GM23248 (cell line): Measurements from ENCODE around the gene JSRP1. TPM values are rescaled to one million over a fixed set of nuclear protein-coding genes. Genes with fewer than 3 reads are reported as not detected.

Source experiments
- DNase-seq: peaks from one replicate; pipeline ENCODE4 v3.0.0-alpha.2; 2015
- H2AFZ ChIP-seq: fragments of 200-600 bp; sonication (generic); 2 replicates; pipeline ENCODE4 v1.6.1; 2016; ENCODE audit warnings: antibody characterized with exemption
- H3F3A ChIP-seq: fragments of 200-600 bp; sonication (generic); 2 replicates; pipeline ENCODE4 v1.6.1; 2016; ENCODE audit warnings: mild to moderate bottlenecking, antibody characterized with exemption, mixed run types; ENCODE audit not compliant: insufficient read depth
- H3K27ac ChIP-seq: fragments of 200-600 bp; sonication (generic); 2 replicates; pipeline ENCODE4 v1.5.1; 2016; ENCODE audit warnings: mild to moderate bottlenecking
- H3K27me3 ChIP-seq: fragments of 200-600 bp; sonication (generic); replicated peaks from 2 replicates; pipeline ENCODE4 v1.6.1; 2016; ENCODE audit warnings: mild to moderate bottlenecking; ENCODE audit not compliant: insufficient read depth
- H3K36me3 ChIP-seq: fragments of 200-600 bp; sonication (generic); 2 replicates; pipeline ENCODE4 v1.6.1; 2016; ENCODE audit warnings: low read depth, mild to moderate bottlenecking
- H3K4me1 ChIP-seq: fragments of 200-600 bp; sonication (generic); 2 replicates; pipeline ENCODE4 v1.6.1; 2016; ENCODE audit warnings: mild to moderate bottlenecking; ENCODE audit not compliant: insufficient read depth
- H3K4me2 ChIP-seq: fragments of 200-600 bp; sonication (generic); one replicate; pipeline ENCODE4 v1.6.1; 2016; ENCODE audit warnings: mild to moderate bottlenecking; ENCODE audit not compliant: unreplicated experiment
- H3K4me3 ChIP-seq: fragments of 200-600 bp; sonication (generic); 2 replicates; pipeline ENCODE4 v1.5.1; 2016; ENCODE audit warnings: mild to moderate bottlenecking
- H3K79me2 ChIP-seq: fragments of 200-600 bp; sonication (generic); 2 replicates; pipeline ENCODE4 v1.6.1; 2016; ENCODE audit warnings: mild to moderate bottlenecking; ENCODE audit not compliant: insufficient read depth
- H3K9ac ChIP-seq: fragments of 200-600 bp; sonication (generic); 2 replicates; pipeline ENCODE4 v1.6.1; 2016; ENCODE audit warnings: mild to moderate bottlenecking
- H3K9me2 ChIP-seq: fragments of 200-600 bp; sonication (generic); 2 replicates; pipeline ENCODE4 v1.6.1; 2016; ENCODE audit warnings: mixed run types, mild to moderate bottlenecking, moderate library complexity; ENCODE audit not compliant: insufficient read depth
- H3K9me3 ChIP-seq: fragments of 200-600 bp; sonication (generic); one replicate; pipeline ENCODE4 v1.6.1; 2017; ENCODE audit warnings: low read depth
- H4K20me1 ChIP-seq: fragments of 200-600 bp; sonication (generic); 2 replicates; pipeline ENCODE4 v1.6.0; 2016; ENCODE audit not compliant: insufficient read depth
- EZH2 ChIP-seq: fragments of 200-600 bp; sonication (generic); IDR thresholded peaks from 2 replicates; pipeline ENCODE4 v1.6.1; 2018; ENCODE audit warnings: antibody characterized with exemption, mild to moderate bottlenecking; ENCODE audit not compliant: insufficient read depth, poor library complexity, severe bottlenecking
- EZH2phosphoT487 ChIP-seq: fragments of 200-600 bp; sonication (generic); IDR thresholded peaks from 2 replicates; pipeline ENCODE4 v1.6.1; 2018; ENCODE audit warnings: antibody characterized with exemption, moderate library complexity, mild to moderate bottlenecking, low read depth; ENCODE audit not compliant: insufficient read depth
- WGBS, 2 experiments: methylation state at CpG; one replicate each; pipeline ENCODE4 v1.1.6; 2015 to 2017; ENCODE audit warnings: low lambda C conversion rate in 2 of 2, low coverage in 1 of 2; ENCODE audit errors: missing lambda C conversion rate in 2 of 2; 5-methylcytosine and 5-hydroxymethylcytosine counted together
- in situ Hi-C: fragments of 300-500 bp; cut with MboI; formaldehyde crosslinking; loops from 2 replicates; pipeline ENCODE4 v1.15.0; 2020
- polyA plus RNA-seq: library from polyadenylated mRNA; unstranded; fragments of >200 nt; fragmentation: Nextera tagmentation; extraction: Ambion mirVana; gene quantifications from 2 replicates; pipeline ENCODE4 v1.2.1, GENCODE V29; 2016
- total RNA-seq: library from RNA; depleted of rRNA; stranded (reverse); fragments of >200 nt; shearing (Covaris generic); gene quantifications from 2 replicates; pipeline ENCODE4 v1.2.3, GENCODE V29; 2014

Gene JSRP1
- total and polyA plus RNA-seq, 2 experiments from 2014 or later: not detected

DNA sequence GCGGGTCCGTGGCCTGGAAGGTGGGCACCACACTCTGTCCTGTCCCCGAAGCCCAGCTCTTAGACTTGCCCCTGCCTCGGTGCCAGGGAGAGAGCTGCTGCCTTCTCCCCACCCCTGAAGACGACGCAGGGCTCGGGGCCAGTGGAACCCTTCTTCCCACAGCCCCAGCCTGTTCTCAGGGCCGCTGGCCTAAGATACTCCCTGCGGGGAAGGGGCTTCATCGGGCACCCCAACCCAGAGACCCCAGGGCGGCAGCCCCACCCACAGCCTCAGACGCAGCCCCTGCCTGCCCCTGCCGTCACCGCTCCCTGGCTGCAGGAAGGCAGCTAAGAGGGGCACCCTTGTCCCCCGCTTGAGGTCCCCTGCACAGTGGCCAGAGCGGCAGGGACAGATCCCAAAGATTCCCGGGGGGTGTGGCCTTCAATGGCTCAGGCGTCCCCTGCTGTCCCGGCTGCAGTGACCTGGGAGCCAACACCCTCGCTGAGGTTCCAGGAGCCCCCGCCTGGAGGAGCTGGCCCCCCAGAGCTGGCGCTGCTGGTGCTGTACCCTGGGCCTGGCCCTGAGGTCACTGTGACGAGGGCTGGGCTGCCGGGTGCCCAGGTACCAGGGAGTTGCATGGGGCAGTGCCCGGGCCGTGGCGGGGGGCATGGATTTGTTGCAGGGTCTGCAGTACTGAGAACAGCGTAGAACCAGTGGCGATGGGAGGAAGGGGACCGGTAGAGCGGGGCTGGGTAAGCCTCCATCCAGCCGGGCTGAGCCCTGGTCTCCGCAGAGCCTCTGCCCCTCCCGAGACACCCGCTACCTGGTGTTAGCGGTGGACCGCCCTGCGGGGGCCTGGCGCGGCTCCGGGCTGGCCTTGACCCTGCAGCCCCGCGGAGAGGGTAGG is 6.1 kb downstream of the JSRP1 start:
- peaks cover 13% of the 10 kb centered on the region for H3K79me2 ChIP-seq
- no peak overlapping the region for H2AFZ ChIP-seq
- in situ Hi-C loops: no loop called here
- H3K27me3 ChIP-seq: peaks cover 26% of the 10 kb centered on the region
- H3F3A ChIP-seq: no peaks in the 10 kb centered on the region
- 27 to 30% methylated on average over 31 to 43 of the region's 43 CpGs for WGBS, 2 experiments
- H3K36me3 ChIP-seq: peaks cover 15% of the 10 kb centered on the region; the same call in 1 of the 2 replicates
- TF ChIP-seq EZH2phosphoT487: no peak
- TF ChIP-seq EZH2: no peak
- H3K9ac ChIP-seq: no peak overlapping the region
- H3K9me3 ChIP-seq: no peaks in the 10 kb centered on the region
- H3K27ac ChIP-seq: no peak overlapping the region
- no peak overlapping the region for H3K4me3 ChIP-seq
- no peak for DNase-seq
- H3K4me2 ChIP-seq: no peak overlapping the region
- no peaks in the 10 kb centered on the region for H3K4me1 ChIP-seq
- no peaks in the 10 kb centered on the region for H3K9me2 ChIP-seq
- no peaks in the 10 kb centered on the region for H4K20me1 ChIP-seq

DNA sequence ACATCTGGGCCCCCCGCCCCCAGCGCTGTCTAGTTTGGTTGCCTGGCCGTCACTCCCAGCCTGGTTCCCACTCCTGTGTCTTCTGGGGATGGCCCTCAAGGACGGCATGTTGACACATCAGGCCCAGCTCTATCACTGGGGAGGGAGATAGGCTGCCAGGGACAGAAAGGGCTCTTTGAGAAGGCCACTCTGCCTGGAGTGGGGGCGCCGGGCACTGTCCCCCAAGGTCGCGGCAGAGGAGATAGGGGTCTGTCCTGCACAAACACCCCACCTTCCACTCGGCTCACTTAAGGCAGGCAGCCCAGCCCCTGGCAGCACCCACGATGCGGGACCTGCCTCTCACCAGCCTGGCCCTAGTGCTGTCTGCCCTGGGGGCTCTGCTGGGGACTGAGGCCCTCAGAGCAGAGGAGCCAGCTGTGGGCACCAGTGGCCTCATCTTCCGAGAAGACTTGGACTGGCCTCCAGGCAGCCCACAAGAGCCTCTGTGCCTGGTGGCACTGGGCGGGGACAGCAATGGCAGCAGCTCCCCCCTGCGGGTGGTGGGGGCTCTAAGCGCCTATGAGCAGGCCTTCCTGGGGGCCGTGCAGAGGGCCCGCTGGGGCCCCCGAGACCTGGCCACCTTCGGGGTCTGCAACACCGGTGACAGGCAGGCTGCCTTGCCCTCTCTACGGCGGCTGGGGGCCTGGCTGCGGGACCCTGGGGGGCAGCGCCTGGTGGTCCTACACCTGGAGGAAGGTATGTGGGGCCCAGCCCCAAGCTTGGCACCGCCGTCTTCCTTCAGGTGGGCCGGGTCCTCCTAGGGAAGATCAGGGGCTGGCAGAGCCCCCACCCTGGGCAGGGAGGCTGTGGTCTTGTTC is 7.0 kb downstream of the JSRP1 start, which contains the start of gene AMH:
Gene AMH (plus strand): TSS at position 314 of the 857 bp plus-strand sequence. CDS start 10 bp downstream, at position 324.
- peaks cover 22% of the 10 kb centered on the region for H3K79me2 ChIP-seq
- H3K36me3 ChIP-seq: peaks cover 20% of the 10 kb centered on the region; the same call in 1 of the 2 replicates
- H2AFZ ChIP-seq: no peak within 1 kb of the TSS
- WGBS, 2 experiments: 67 to 75% methylated on average over 20 to 26 of the region's 27 CpGs
- H3K9me3 ChIP-seq: no peaks in the 10 kb centered on the region
- no peaks in the 10 kb centered on the region for H4K20me1 ChIP-seq
- in situ Hi-C loops: no loop called here
- no peaks in the 10 kb centered on the region for H3K9me2 ChIP-seq
- H3K27ac ChIP-seq: no peak within 1 kb of the TSS
- H3K27me3 ChIP-seq: peaks cover 26% of the 10 kb centered on the region
- DNase-seq: no peak
- no peaks in the 10 kb centered on the region for H3F3A ChIP-seq
- no peak within 1 kb of the TSS for H3K9ac ChIP-seq
- H3K4me2 ChIP-seq: no peak within 1 kb of the TSS
- TF ChIP-seq EZH2: no peak
- TF ChIP-seq EZH2phosphoT487: no peak
- no peak within 1 kb of the TSS for H3K4me3 ChIP-seq
- H3K4me1 ChIP-seq: no peaks in the 10 kb centered on the region

DNA sequence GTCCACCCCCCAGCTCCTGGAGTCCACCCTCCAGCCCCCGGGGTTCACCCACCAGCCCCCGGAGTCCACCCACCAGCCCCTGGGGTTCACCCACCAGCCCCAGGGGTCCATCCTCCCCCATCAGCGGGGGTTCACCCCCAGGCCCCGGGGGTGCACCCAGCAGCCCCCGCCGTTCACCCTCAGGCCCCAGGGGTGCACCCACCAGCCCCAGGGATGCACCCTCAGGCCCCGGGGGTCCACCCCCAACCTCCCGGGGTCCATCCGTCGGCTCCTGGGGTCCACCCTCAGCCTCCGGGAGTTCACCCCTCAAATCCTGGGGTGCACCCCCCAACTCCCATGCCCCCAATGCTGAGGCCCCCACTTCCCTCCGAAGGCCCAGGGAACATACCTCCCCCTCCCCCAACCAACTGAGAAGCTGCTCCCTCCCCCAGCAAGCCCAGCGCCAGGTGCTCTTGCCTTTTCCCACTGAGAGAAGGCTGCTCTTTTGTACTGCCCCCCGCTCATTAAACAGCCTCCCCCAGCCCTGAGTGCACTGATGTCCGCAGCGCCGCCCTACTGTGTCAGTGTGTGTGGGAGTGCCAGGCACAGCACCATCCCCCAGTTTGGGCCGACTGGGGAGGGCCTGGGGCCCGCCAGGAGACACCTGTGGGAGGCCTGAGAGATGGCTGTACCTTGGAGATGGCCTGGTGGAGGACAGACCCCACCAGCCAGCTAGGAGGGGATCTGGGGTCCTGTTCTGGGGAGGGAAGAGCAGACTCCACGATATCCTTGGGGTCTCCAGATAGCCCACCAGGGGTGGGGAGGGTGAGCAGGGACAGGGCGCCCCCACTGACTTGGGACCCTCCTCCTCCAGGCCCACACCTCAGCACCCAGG is 7.8 kb downstream of the JSRP1 start:
- Histone ChIP-seq H2AFZ (no peak overlapping the region), H3K4me3 (no peak overlapping the region), H3K27me3 (peaks cover 26% of the 10 kb centered on the region), H3K4me2 (no peak overlapping the region), H3K9me2 (no peaks in the 10 kb centered on the region), H3K9ac (no peak overlapping the region), H3K36me3 (peaks cover 20% of the 10 kb centered on the region; the same call in 1 of the 2 replicates), H3K4me1 (no peaks in the 10 kb centered on the region), H3K79me2 (peaks cover 30% of the 10 kb centered on the region), H3F3A (no peaks in the 10 kb centered on the region), H3K27ac (no peak overlapping the region), H3K9me3 (no peaks in the 10 kb centered on the region), H4K20me1 (no peaks in the 10 kb centered on the region)
- TF ChIP-seq EZH2phosphoT487: no peak
- TF ChIP-seq EZH2: no peak
- in situ Hi-C loops: no loop called here
- DNase-seq: no peak
- WGBS, 2 experiments: 84 to 91% methylated on average over 7 to 21 of the region's 21 CpGs
